Tongue (tissue), 2 donors: ENCODE data around the gene PTP4A2. TPM values are rescaled to one million over a fixed set of nuclear protein-coding genes. Genes with fewer than 3 reads are reported as not detected.

Experiments used
- DNase-seq: peaks from one replicate; pipeline ENCODE4 v3.0.0-alpha.2; 2015
- total RNA-seq: library from RNA; depleted of rRNA; stranded (reverse); fragments of >200 nt; gene quantifications from one replicate; pipeline ENCODE4 v1.2.3, GENCODE V29; 2014

PTP4A2 gene
- total RNA-seq, 1 donor from 2014 or later, result 254 TPM

DNA sequence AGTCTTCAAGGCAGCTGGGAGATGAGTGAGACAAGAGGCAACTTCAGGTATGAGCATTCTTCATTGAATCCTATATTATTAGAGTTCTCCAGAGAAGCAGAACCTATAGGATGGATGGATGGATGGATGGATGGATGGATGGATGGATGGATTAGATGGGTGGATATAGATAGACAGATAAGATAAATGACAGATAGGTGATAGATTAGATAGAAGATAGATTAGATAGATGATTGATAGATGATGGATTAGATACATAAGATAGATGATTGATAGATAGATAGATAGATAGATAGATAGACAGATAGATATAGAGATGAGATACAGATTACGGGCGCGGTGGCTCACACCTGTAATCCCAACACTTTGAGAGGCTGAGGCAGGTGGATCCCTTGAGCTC is 79.1 kb downstream of the PTP4A2 start:
- DNase-seq, result no peak

DNA sequence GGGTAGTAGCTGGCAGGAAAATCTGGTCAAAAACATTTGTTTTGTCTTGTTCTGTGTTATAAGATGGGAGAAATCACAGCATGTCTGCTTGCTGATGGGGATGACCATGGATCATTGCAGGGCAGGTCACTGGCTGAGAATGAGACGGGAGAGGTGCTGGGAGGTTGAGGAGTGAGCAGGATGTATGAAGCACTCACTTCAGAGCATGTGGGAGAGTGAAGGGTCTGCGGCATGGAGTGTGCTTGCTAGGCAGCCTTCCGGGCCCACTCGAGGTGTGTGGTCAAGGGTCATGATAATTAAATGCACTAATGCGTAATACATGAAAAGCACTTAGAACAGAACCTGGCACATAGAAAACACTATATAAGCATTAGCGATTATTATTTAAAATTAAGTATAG is 80.3 kb downstream of the PTP4A2 start:
- DNase-seq, result no peak

Other genes starting within 250 kb of the PTP4A2 start
- 158 TPM for gene COL16A1, start 234.4 kb downstream of the PTP4A2 start, total RNA-seq
- 7.9 TPM for gene ADGRB2, start 174.0 kb downstream of the PTP4A2 start, total RNA-seq
- 0.21 TPM for gene SPOCD1, start 122.3 kb downstream of the PTP4A2 start, total RNA-seq
- gene KHDRBS1, start 75.5 kb upstream of the PTP4A2 start, total RNA-seq, result 96.8 TPM
- gene TMEM39B, start 134.6 kb upstream of the PTP4A2 start, total RNA-seq, result 3.4 TPM
- 36.3 TPM for gene KPNA6, start 169.7 kb upstream of the PTP4A2 start, total RNA-seq
- 39.5 TPM for gene TXLNA, start 241.3 kb upstream of the PTP4A2 start, total RNA-seq